HG02885 (cell line): ENCODE data around the gene VAV2.
"Not testable (repeated sequence)": the region's sequence is repeated elsewhere in the genome, so short reads cannot be mapped to it uniquely, and the experiment has no call there.

Experiments used
- ATAC-seq: cut with Tn5 transposase; IDR thresholded peaks from one replicate; pipeline ENCODE4 v1.9.1; 2021; ENCODE audit warnings: mild to moderate bottlenecking; ENCODE audit not compliant: unreplicated experiment, poor library complexity

VAV2 gene

GRCh38 chr9:133778336-133779013 is 213.6 kb downstream of the VAV2 start:
- ATAC-seq: no peak

- ATAC-seq: no peak
Measured at GRCh38 chr9:133777871-133778270, 214.3 kb downstream of the VAV2 start.

GRCh38 chr9:133777068-133777791 is 214.9 kb downstream of the VAV2 start:
- no peak for ATAC-seq

DNA sequence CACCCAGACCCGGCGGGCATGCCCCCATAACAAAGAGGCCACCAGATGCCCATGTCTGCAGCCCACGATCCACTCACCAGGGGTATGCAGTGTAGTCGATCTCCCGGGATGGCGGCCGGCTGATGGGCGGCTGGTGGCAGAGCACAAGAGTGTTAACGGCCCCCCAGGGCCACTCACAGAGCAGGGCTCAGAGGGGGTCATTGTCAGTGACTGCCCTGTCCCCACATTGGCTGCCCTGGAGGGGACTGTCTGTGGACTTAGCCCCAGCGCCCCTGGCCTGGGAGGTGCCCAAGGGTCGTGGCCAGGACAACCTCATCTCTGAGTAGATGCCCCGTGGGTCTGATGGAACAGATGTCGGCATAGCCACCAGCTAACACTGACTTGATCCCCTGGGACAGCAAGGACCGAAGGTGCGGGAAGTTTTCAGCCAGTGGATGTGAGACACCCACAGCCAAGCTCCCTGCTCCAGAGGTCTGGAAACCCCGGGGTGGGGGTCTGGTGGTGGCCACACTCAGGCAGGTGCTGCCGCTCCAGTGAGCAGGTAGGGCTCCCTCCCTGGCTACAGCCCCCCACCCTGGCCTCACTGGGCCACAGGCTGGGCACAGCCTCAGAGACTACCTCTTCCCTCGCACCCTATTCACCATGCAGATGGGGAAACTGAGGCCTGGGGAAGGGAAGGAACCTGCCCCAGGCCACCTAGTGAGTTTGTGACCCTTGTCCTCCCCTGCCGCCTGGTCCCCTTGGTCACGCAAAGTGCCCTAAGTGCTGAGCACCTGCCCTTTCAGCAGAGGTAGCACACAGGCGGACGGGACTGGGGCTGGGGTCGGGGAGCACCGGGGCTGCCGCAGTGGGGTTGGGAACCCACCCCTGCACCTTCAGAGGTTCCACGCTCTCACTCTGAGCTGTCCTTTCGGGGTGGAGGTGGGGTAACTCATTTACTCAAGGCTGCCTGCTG is 215.9 kb downstream of the VAV2 start:
- no peak for ATAC-seq

- no peak for ATAC-seq
Measured at GRCh38 chr9:133775291-133775690, 216.8 kb downstream of the VAV2 start.

- ATAC-seq: no peak
Measured at GRCh38 chr9:133774799-133775198, 217.3 kb downstream of the VAV2 start.

- ATAC-seq: no peak
Measured at GRCh38 chr9:133773889-133774655, 218.1 kb downstream of the VAV2 start.

- no peak for ATAC-seq
Measured at GRCh38 chr9:133772581-133772980, 219.5 kb downstream of the VAV2 start.

DNA sequence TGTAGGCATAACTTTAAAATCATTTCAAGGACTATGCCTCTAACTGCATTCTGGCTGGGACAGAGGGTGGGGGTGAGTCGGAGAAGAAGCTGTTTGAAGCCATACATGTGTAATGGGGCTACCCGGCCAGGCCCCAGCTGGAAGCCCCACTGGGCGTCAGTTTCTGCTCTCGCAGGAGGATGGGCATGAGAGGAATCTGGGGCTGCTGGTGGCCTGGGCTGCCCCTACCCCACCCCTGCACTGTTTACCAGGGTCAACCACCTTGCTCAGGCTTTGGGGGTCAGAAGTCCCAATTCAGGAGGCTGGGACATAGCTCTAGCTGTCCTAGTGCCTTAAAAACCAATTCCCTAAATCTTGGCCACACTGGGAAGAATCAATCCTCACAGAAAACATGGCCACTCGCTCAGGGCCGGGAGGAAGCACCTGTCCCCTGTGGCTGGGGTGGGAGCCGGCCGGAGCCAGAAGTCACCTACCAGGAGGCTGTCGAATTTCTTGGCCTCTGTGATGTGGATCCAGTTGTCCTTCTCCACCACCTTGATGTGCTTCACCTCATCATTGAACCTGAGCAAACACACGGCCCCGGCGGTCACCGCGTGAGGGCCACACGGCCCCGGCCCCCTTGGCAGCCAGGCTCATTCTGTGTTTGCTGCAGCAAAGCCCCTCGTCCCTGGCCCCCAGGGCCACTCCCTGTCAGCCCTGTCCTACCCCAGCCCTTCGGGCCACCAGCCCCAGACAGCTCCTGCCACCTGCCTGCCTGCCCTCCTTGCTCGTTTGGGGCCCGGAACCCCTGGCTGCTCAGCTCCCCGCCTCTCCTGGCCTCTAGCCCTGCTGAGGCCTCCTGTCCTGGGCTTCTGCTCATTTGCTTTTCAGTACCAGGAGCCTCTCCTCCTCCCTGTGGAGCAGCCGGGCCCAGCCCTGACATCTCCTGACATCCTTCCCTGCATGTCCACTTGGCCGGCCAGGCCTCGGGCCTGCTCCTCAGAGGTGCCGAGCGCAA is 220.3 kb downstream of the VAV2 start:
- ATAC-seq: no peak

DNA sequence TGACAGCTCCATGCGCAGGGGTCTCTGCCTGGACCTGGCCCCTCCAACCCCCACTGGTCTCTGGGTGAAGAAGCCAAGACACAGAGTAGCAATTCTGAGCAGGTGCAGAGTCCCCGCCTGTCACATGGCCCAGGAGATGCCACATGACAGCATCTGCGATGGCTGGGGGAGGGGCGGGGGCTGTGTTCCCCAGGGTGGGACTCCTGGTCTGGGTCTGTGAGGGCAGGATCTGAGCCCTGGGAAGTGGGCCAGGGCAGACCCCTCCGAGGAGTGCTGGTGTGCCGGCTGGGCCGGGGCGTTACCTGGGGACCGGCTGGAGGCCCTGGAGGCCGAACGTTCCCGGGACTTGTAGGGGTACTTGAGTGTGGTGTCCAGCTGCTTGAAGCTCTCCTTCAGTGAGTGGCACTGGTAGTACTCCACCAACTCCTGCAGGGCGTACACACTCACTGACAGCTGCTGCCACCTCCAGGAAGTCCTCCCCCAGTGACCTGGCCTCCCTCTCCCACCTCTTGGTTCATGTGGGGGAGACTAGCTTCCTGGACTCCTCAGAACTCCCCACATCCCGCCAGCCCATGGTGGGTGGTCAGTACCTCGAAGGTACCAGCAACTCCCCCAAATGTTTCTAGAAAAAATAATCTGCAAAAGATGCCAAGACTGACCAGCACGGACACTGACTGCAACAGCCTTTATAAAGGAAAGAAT is 221.9 kb downstream of the VAV2 start:
- ATAC-seq: no peak

- ATAC-seq: no peak
Measured at GRCh38 chr9:133769511-133770075, 222.5 kb downstream of the VAV2 start.

DNA sequence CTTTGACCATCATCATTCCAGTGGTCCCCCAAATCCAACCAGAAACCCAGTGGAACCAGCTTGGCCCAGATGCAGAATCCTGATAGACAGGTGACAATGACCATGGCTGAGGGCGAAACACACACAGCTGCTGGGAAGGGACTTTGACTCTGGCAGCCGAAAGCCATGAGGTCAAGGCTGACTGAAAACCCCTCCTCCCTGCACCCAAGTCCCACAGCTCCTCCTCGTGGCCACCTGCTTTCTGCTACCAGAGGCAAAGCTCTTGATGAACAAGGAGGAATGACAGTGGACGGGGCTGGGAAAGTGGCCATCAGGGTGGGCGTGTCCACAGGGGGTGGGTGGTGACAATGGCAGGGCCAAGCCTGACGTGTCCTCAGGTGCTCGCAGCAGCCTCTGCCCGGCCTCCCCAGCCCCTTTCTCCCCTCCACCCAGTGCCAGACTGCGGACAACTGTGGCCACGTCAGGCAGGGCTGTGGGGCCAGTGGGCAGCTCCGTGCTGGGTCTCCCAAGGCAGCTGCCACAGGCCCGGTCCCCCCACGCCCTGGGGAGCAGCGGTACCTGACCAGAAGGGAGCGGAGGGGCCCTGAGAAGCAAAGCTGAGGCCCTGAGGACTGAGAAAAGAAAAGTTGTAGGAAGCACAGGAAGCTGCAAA is 223.1 kb downstream of the VAV2 start:
- no peak for ATAC-seq

DNA sequence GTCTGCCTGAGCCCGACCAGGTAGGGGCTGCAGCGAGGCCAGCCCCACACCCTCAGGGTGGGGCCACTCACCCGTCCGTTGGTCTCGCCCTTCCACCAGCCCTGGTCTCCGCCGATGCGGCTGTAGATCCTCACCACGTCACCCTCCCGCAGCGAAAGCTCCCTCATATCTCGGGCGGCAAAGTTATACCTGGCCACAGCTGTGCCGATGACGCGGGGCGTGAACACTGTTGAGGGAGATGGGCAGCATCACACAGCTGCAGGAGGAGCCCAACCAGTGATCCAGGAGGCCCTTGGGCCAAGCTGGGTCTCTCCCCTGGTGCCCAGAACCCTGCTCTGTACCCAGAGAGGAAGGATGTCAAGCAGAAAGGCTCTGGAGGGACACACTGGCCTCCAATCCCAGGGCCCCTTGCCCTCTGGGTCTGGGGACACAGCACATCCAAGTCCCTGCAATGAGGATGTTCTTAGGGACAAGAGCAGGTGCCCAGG is 223.7 kb downstream of the VAV2 start:
- no peak for ATAC-seq

DNA sequence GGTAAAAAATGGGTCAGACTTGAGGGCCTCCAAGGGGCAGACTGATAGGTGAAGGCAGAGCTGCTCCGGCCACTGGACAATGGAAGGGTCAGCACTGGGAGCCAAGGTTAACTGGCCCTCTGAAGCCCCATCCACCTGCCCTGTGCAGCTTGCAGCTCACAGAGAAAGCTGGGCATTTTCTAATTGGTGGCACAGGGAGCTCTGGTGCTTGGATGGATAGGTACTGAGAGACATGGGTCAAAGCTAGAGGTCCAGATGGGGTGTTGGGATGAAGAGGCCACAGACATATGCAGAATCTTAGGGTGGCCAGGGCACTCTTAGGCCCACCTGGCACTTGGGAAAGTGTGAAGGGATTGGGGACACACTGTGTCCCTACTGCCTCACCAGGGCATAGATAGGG is 224.5 kb downstream of the VAV2 start:
- no peak for ATAC-seq

- no peak for ATAC-seq
Measured at GRCh38 chr9:133767008-133767407, 225.1 kb downstream of the VAV2 start.

- ATAC-seq: not testable (repeated sequence)
Measured at GRCh38 chr9:133766234-133766633, 225.9 kb downstream of the VAV2 start.
